ENCODE data around the gene WFIKKN2. TPM values are rescaled to one million over a fixed set of nuclear protein-coding genes. Genes with fewer than 3 reads are reported as not detected.

WFIKKN2 gene
- total and polyA plus RNA-seq, 2 experiments from 2014 or later: 0.50 TPM; not detected in 1

GRCh38 chr17:50790618-50791017, 44.8 kb upstream of the WFIKKN2 start:
- no peaks in the 10 kb centered on the region for H3K36me3 ChIP-seq (replicated peaks; ENCODE audit: insufficient read depth, low read depth)
- H3K4me3 ChIP-seq: no peak overlapping the region
- no peaks in the 10 kb centered on the region for H4K20me1 ChIP-seq (ENCODE audit: insufficient read depth, poor library complexity, severe bottlenecking)
- no peaks in the 10 kb centered on the region for H3K79me2 ChIP-seq
- TF ChIP-seq EZH2phosphoT487 (IDR thresholded peaks at IDR 0.05; ENCODE audit: low read depth, severe bottlenecking, unreplicated experiment) (no peak), CTCF (IDR thresholded peaks at IDR 0.05; ENCODE audit: poor library complexity) (no peak), EZH2 (IDR thresholded peaks at IDR 0.05; ENCODE audit: borderline replicate concordance) (no peak)
- DNase-seq (ENCODE audit: low spot score): no peak
- WGBS (ENCODE audit: low lambda C conversion rate, missing lambda C conversion rate): 91% methylated on average over 6 of the region's 6 CpGs
- no peaks in the 10 kb centered on the region for H3K27me3 ChIP-seq
- peaks cover 10% of the 10 kb centered on the region for H3K4me1 ChIP-seq (ENCODE audit: insufficient read depth)
- H2AFZ ChIP-seq: no peak overlapping the region
- no peak overlapping the region for H3K27ac ChIP-seq
- H3K9me2 ChIP-seq (replicated peaks; ENCODE audit: insufficient read depth): no peaks in the 10 kb centered on the region
- H3K9me3 ChIP-seq (ENCODE audit: low read depth): no peaks in the 10 kb centered on the region
- H3K4me2 ChIP-seq: no peak overlapping the region

- TF ChIP-seq EZH2phosphoT487 (IDR thresholded peaks at IDR 0.05; ENCODE audit: low read depth, severe bottlenecking, unreplicated experiment): no peak
- no peak for TF ChIP-seq EZH2 (IDR thresholded peaks at IDR 0.05; ENCODE audit: borderline replicate concordance)
- TF ChIP-seq CTCF (IDR thresholded peaks at IDR 0.05; ENCODE audit: poor library complexity): no peak
- no peak overlapping the region for H3K27ac ChIP-seq
- no peak overlapping the region for H2AFZ ChIP-seq
- H3K9me3 ChIP-seq (ENCODE audit: low read depth): no peaks in the 10 kb centered on the region
- H3K4me2 ChIP-seq: no peak overlapping the region
- WGBS (ENCODE audit: low lambda C conversion rate, missing lambda C conversion rate): 88% methylated on average over 7 of the region's 7 CpGs
- no peaks in the 10 kb centered on the region for H3K9me2 ChIP-seq (replicated peaks; ENCODE audit: insufficient read depth)
- H3K27me3 ChIP-seq: no peaks in the 10 kb centered on the region
- H4K20me1 ChIP-seq (ENCODE audit: insufficient read depth, poor library complexity, severe bottlenecking): no peaks in the 10 kb centered on the region
- no peaks in the 10 kb centered on the region for H3K36me3 ChIP-seq (replicated peaks; ENCODE audit: insufficient read depth, low read depth)
- no peak for DNase-seq (ENCODE audit: low spot score)
- no peak overlapping the region for H3K4me3 ChIP-seq
- H3K4me1 ChIP-seq (ENCODE audit: insufficient read depth): peaks cover 3% of the 10 kb centered on the region
- H3K79me2 ChIP-seq: no peaks in the 10 kb centered on the region
Measured at GRCh38 chr17:50792132-50792531, 43.3 kb upstream of the WFIKKN2 start.

GRCh38 chr17:50793007-50793406, 42.4 kb upstream of the WFIKKN2 start:
- H2AFZ ChIP-seq: no peak overlapping the region
- no peaks in the 10 kb centered on the region for H3K79me2 ChIP-seq
- no peak overlapping the region for H3K27ac ChIP-seq
- H3K4me3 ChIP-seq: no peak overlapping the region
- H3K27me3 ChIP-seq: no peaks in the 10 kb centered on the region
- H4K20me1 ChIP-seq (ENCODE audit: insufficient read depth, poor library complexity, severe bottlenecking): no peaks in the 10 kb centered on the region
- no peaks in the 10 kb centered on the region for H3K36me3 ChIP-seq (replicated peaks; ENCODE audit: insufficient read depth, low read depth)
- H3K9me3 ChIP-seq (ENCODE audit: low read depth): no peaks in the 10 kb centered on the region
- H3K9me2 ChIP-seq (replicated peaks; ENCODE audit: insufficient read depth): no peaks in the 10 kb centered on the region
- TF ChIP-seq EZH2phosphoT487 (IDR thresholded peaks at IDR 0.05; ENCODE audit: low read depth, severe bottlenecking, unreplicated experiment): no peak
- TF ChIP-seq CTCF (IDR thresholded peaks at IDR 0.05; ENCODE audit: poor library complexity): no peak
- TF ChIP-seq EZH2 (IDR thresholded peaks at IDR 0.05; ENCODE audit: borderline replicate concordance): no peak
- H3K4me2 ChIP-seq: no peak overlapping the region
- 98% methylated on average over 8 of the region's 8 CpGs for WGBS (ENCODE audit: low lambda C conversion rate, missing lambda C conversion rate)
- H3K4me1 ChIP-seq (ENCODE audit: insufficient read depth): peaks cover 5% of the 10 kb centered on the region
- DNase-seq (ENCODE audit: low spot score): no peak

GRCh38 chr17:50794361-50794760, 41.0 kb upstream of the WFIKKN2 start:
- H3K36me3 ChIP-seq (replicated peaks; ENCODE audit: insufficient read depth, low read depth): no peaks in the 10 kb centered on the region
- H3K4me2 ChIP-seq: no peak overlapping the region
- no peak overlapping the region for H2AFZ ChIP-seq
- H3K9me2 ChIP-seq (replicated peaks; ENCODE audit: insufficient read depth): no peaks in the 10 kb centered on the region
- WGBS (ENCODE audit: low lambda C conversion rate, missing lambda C conversion rate): 93% methylated on average over 6 of the region's 6 CpGs
- no peak overlapping the region for H3K27ac ChIP-seq
- H3K79me2 ChIP-seq: no peaks in the 10 kb centered on the region
- no peak overlapping the region for H3K4me3 ChIP-seq
- peaks cover 5% of the 10 kb centered on the region for H3K4me1 ChIP-seq (ENCODE audit: insufficient read depth)
- TF ChIP-seq CTCF (IDR thresholded peaks at IDR 0.05; ENCODE audit: poor library complexity) (no peak), EZH2 (IDR thresholded peaks at IDR 0.05; ENCODE audit: borderline replicate concordance) (no peak), EZH2phosphoT487 (IDR thresholded peaks at IDR 0.05; ENCODE audit: low read depth, severe bottlenecking, unreplicated experiment) (no peak)
- H3K9me3 ChIP-seq (ENCODE audit: low read depth): no peaks in the 10 kb centered on the region
- H4K20me1 ChIP-seq (ENCODE audit: insufficient read depth, poor library complexity, severe bottlenecking): no peaks in the 10 kb centered on the region
- H3K27me3 ChIP-seq: no peaks in the 10 kb centered on the region
- DNase-seq (ENCODE audit: low spot score): no peak

All from hepatocyte (in vitro differentiated cells).